GM21737 (cell line): Measurements from ENCODE around the gene AEBP1.
A peak's percentile ranks its signal among the peaks of the same experiment; 100 is the strongest.
"Not testable (repeated sequence)": the region's sequence is repeated elsewhere in the genome, so short reads cannot be mapped to it uniquely, and the experiment has no call there.

Source experiments
- ATAC-seq: cut with Tn5 transposase; IDR thresholded peaks from one replicate; pipeline ENCODE4 v1.9.1; 2021; ENCODE audit warnings: mild to moderate bottlenecking, moderate library complexity; ENCODE audit not compliant: unreplicated experiment

AEBP1 gene

DNA sequence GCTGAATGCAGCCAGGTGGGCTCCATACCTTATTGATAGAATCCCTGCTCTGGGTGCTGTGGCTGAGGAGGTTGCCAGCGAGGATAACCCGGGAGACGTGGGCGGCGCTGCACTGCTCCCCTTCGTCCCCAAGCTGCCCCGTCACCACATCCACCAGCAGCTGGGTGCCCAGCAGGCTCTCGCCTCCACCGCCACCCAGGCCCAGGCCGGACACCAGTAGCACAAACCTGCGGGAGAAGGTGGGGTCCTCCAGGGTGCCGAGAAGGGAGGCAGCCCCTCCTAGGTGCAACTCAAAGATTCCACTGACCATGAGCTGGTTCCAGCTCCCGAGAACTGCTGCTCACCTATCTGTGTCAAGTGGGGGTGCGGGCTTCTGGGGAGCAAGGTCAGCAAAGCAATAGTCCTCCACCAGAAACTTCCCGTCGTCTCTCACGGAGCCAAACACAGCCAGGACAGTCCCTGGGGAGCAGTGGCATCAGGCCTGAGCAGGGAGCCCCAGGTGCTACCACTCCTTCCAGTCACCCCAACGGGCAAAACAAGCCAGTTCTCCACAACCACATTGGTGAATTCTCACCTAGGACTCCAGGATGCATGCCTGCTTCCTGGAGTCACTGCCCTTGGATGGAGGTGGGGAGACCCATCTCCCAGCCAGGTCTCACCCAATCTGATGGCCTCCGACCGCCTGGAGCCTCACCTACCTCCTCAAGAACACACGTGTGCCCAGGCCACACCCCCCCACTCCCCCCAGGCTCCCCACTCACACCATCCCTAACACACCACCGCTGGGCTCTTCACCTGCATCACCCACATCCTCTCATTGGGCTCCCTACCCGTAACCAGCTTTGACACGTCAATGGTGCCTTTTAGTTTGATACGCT is 12.9 kb downstream of the AEBP1 start:
- no peak for ATAC-seq

DNA sequence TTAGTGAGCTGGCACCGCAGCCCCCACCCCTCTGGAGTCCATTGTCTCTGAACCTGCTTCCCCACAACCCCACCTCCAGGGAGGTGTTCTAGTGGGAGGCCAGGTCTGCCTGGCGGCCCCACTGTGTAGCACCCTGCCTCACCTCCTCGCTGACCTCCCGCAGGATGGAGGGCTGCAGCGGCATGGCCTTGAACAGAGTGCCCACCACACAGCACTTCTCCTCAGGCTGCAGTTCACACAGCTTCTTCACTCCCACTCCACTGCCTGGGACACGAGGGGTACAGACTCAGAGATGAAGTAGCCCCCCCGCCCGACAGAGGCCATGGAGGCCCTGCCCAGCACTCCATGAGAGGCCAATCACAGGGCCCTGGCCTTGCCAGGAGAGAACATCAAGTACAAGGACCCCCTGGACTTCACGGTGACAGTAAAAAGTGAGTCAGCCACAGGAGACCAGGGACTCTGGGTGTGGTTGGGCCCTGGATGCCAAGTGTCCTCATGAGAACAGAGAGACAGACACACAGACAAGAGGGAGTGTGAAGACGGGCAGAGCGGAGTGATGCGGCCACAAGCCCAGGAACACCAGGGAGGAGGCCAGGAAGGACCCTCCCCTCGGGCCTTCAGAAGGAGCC is 13.8 kb downstream of the AEBP1 start:
- ATAC-seq = no peak

DNA sequence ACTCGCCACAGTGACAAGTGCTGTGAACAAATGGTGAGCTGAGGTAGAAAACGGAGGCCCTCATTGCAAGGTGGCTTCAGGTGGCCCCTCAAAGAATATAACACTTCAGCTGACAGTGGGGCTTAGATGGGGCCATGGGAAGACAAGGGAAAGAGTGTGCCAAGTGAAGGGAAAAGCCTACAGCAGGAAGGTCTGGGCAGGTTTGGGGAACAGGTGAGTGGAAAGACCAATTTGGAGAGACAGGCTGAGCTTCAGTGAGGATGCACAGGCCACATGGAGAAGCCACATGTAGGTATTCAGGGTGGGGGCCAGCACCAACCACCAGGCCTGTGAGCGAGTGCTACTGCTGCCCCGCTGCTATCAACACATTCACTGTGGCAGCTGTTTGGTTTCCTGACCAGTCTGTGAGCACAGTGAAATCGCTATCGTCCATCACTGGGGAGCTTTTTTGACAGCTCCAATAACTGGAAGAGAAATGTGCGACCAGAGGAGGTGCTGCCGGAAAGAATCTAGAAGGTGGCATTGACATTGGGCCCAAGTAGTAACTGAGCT is 15.8 kb downstream of the AEBP1 start:
- no peak for ATAC-seq

- no peak for ATAC-seq
Observed at GRCh38 chr7:44120395-44120794, 16.2 kb downstream of the AEBP1 start.

DNA sequence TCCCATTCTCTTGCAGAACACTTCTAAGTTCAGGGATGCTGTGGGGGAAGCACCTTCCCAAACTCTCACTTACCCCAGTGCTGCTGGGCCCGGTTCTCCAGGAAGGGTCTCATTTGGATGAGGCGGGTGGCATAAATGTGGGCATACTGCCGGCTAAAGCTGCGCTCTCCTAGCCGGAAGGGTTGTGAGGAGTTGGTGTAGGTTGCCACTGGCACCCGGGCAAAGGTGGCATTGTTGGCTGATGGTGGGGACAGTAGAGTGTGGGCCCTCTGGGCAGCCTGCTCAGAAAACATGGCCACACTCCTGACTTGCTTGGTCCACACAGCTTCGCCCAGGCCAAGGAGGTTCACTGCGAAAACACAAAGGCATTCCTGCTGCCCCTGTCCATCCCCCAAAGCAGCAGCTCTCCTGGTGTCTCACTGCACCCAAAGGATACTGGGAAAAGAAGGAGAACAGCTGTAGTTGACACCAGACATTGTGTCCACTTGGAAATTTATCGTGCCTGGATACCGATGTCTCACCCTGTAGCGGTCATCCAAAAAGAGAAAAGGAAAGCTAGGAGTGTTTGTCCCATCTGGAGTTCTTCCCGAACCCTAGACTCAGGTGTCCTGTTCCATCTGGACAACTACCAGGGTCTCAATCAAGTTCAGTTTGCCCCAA is 17.7 kb downstream of the AEBP1 start:
- ATAC-seq = no peak

GRCh38 chr7:44122529-44122928 is 18.4 kb downstream of the AEBP1 start:
- no peak for ATAC-seq

DNA sequence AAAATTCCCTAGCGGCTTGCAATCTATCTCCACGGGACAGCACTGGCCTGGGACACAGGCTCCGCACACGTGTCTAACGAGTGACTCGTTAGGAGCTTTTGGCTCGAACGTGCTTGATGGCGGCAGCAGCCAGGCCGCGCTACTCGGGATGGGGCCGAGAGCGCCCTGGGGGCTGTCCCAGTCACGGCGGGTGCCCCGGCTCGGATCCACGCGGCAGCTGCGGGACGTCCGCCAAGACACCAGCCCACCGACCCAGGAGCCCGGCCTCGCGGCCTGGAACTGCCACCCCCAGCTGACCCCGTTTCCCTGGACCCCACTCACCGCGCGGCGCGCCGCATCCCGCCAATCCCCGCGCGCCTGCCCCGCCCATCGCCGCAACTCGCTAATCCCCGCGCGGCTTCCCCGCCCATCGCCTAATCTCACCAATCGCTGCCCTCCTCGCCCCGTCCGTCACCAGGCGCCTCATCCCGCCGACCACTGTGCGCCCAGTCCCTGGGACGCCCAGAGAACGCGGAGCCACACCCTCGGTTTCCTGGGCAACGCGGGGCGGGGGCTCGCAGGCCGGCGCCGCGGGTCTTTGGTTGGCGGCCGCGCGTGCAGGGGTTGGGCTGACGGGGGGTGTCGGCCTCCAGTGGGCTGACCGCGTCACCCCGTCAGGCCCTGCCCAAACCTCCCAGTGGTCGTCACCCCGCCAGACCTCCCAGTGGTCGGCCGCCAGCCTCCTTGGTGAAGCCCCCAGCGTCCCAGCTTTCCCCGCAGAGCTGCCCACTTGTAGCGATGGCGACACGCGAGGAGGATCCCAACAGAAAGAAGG is 19.3 kb downstream of the AEBP1 start, which contains the start of gene POLD2:
Gene POLD2, minus strand, starts transcription at position 359 of the 814 bp plus-strand sequence. CDS start 1,495 bp downstream, outside the sequence.
- ATAC-seq = peak; percentile 97

DNA sequence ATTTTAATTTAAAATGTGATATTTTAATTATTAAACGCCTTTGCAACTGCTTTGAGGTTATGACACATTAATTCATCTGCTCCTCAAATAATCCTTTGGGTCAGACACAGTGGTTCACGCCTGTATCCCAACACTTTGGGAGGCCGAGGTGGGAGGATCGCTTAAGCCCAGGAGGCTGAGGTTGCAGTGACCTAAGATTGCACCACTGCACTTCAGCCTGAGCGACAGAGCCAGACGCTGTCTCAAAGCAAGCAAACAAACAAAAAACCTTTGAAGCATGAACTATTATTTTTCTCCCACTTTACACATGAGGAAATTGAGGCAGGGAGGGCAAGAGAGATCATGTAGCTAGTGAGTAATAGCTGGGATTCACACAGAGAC is 20.7 kb downstream of the AEBP1 start:
- ATAC-seq = no peak

- not testable (repeated sequence) for ATAC-seq
Observed at GRCh38 chr7:44126574-44126973, 22.4 kb downstream of the AEBP1 start.

DNA sequence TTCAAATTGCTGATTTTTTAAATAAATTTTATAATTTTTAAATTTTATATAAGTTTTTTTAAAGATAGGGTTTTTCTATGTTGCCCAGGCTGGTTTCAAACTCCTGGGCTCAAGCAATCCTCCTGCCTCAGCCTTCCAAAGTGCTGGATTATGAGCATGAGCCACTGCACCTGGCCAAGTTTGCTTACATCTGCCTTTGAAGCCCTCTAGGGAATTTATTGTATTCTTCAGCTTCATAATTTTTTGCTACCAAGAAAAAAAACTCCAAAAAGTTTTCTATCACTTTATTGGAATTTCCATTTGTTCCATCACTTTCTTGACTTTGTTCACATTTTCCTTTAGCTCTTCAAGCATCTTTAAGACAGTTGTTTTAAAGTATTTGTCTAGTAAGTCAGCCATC is 23.0 kb downstream of the AEBP1 start:
- no peak for ATAC-seq

DNA sequence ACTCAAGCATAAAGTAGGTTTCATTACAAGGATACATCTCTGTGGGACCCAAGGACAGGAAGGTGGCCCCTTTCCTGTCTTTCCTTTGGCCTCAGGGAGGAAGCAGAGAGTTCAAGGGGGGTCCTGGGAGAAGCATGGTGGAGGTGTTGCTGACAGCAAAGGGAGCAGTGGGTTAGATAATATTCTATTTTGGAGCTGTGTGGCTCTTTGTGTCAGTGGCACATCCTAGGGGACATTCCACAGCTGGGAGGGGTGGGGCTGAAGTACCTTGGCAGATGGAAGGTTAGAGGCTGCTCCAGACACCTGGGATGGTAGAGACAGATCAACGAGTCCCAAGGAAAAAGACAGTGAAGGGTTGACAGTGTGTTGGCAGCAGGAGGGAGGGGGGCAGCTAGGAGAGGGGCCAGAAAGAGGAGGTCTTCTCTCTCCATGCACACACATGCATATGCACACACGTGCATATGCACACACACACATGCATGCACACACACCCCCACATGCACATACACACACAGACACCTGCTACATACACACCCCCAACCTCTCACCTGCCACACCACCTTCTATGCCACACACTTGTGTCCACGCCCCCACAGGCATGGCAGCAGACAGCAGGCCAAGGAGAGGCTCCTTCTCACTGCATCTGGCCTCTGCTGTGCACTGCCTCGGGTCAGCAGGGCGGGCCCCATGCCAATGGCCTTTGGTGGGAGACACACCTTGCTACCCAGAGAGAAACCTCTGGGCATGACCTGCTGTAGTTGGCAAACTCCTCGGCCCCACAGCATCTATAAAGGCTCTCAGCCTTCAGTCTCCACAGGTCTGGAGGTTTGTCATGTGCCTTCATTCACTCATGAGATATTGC is 24.8 kb downstream of the AEBP1 start:
- ATAC-seq = no peak

DNA sequence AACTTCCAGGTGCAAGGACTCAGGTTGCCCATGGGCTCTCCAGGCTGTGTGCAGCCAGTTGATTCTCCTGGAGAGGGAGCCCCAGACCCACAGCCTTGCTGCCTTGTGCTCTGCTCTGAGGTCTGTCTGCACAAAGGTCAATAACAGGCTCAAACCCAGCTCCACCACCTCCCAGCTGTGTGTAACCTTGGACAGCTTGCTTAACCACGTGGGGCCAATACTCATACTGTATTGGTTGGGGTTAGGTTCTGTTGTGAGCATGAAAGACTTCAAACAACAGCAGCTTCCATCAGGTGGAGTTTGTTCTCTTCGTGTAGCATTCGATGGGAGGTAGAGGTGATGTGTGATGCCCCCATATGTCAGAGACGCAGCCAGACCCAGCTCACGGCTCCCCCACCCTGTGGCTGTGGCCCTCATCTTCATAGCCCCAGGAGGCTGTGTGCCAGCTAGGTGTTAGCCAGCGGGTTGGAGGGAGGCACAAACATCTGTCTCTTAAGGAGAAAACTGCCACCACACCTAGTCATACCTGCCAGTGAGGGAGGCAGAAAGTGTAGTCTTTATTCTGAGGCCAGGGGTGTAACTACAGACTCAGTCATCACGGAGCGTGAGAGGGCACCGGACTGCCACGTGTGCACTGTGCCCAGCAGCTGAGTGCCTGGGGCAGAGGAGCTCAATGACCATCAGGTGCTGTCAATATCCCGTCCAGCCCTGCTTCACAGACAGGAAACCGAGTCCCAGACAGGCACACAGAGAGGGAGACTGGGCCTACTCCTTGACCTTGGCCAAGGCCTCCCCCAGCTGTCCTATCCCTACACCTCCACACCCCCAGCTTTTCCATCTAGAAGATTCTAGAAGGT is 27.3 kb downstream of the AEBP1 start:
- ATAC-seq = no peak

DNA sequence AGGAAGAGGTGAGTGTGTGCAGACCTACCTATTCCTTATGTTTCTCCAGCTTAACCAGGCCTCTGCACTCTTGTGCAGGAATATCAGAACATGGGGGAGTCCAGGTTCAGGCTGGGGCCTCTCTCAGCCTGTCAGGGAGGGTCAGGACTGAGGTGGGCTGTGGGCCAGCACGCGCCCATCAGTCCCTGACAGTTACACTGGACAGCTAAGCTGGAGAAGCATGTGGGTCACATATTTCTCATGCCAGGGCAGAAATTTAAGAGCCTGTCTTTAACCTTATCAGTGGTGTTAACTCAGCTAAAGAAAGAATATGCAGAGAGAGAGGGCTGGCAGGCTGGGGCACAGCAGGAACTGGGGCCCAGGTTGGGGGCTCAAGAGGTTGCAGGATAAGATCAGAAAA is 27.9 kb downstream of the AEBP1 start:
- ATAC-seq = no peak

- ATAC-seq = no peak
Observed at GRCh38 chr7:44133295-44133694, 29.1 kb downstream of the AEBP1 start.

DNA sequence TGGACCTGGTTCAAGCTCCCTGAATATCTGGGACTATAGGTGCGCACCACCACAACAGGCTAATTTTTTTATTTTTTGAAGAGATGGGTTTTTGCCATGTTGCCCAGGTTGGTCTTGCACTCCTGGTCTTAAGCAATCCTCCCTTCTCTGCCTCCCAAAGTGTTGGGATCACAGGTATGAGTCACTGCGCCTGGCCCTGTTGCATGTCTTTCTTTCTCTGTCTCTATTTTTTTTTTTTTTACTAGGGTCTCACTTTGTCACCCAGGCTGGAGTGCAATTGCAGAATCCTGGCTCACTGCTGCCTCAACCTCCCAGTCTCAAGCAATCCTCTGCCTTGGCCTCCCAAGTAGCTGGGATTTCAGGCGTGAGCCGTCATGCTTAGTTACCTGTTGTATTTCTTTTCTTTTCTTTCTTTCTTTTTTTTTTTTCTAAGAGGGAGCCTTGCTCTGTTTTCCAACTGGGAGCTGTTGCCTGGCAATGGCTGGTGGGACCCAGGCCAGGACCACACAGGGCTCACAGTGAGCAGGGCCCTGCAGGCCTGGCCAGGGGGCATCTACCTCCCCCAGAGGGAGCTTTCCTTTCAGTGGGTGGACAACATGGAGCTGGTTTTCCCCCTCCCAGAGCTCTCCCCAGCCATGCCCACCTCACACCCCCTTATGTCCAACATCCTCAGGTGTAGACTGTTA is 30.9 kb downstream of the AEBP1 start:
- ATAC-seq = no peak

DNA sequence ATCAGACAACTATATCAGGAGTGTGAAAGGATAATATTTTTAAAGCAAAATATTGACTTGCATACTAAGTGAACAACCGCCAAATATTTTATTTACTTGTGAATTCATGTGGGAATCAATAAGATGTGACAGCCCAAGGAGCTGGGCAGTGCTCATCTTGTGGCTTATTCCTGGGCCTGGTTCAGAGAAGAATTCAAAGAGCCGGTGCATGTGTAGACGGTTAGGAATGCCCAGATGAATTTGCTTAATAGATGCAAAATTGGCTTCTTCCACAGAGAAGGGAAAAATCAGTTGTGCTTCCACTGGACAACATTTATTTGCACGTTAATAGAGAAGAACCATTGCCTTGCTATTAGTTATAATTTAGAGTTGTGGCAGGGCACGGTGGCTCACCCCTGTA is 32.6 kb downstream of the AEBP1 start:
- no peak for ATAC-seq

DNA sequence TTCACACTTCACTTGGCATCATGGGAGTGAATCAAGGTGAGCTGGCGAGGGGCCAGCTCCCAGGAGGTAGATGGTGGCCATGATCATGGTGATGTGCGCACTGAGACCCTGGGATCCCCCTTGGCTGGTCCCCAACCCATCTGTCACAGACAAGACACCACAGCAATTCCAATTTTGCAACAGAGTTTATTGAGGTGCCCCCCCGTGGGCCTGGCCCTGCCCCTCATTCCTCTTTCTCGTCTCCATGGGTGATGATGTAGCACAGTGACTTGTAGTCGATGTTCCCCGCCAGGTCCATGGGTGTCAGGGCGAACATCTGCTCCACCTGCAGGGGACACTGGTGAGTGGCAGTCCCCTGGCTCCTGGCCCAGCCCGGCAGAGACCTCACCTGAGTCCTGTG is 34.6 kb downstream of the AEBP1 start:
- no peak for ATAC-seq

- ATAC-seq = no peak
Observed at GRCh38 chr7:44139311-44140010, 35.3 kb downstream of the AEBP1 start.
